GM23248 (cell line): ENCODE data around the gene LRRN1.

ENCODE experiments used
- EZH2 ChIP-seq: fragments of 200-600 bp; sonication (generic); IDR thresholded peaks from 2 replicates; pipeline ENCODE4 v1.6.1; 2018; ENCODE audit warnings: antibody characterized with exemption, mild to moderate bottlenecking; ENCODE audit not compliant: insufficient read depth, poor library complexity, severe bottlenecking
- EZH2phosphoT487 ChIP-seq: fragments of 200-600 bp; sonication (generic); IDR thresholded peaks from 2 replicates; pipeline ENCODE4 v1.6.1; 2018; ENCODE audit warnings: antibody characterized with exemption, moderate library complexity, mild to moderate bottlenecking, low read depth; ENCODE audit not compliant: insufficient read depth

DNA sequence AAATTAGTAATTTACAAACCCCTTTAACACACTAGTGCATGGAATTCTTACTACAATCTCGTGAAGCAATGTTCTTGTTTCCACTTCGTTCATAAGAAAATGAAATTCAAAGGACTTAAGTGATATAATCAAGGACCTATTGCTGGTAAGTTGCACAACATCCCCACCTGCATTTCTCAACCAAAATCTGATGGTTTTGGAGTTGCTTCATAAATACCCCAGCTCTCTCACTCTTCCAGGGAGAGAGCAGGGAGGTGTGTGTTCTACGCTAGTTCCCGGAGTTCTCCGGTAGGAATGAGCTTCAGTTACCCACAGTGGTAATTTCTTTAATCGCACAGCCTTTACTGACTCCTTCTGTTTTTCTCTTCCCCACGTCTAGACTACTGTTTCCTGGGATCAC lies 81.8 kb downstream of the LRRN1 start:
- TF ChIP-seq EZH2 (no peak), EZH2phosphoT487 (no peak)
